Naive B cell (primary cell): ENCODE data around the gene CNR2. TPM values are rescaled to one million over a fixed set of nuclear protein-coding genes. Genes with fewer than 3 reads are reported as not detected.
"Not testable (repeated sequence)": the region's sequence is repeated elsewhere in the genome, so short reads cannot be mapped to it uniquely, and the experiment has no call there.

ENCODE experiments used
- ATAC-seq, 2 donors: fragments of 150-1000 bp; cut with Tn5 transposase; 2 replicates each; pipeline ENCODE4 v1.10.0; 2021; ENCODE audit warnings: low read depth in 2 of 2, mild to moderate bottlenecking in 2 of 2, moderate library complexity in 2 of 2
- DNase-seq: peaks from one replicate; pipeline ENCODE4 v3.0.0; 2022
- H3K27ac Mint-ChIP-seq, 6 donors: one replicate each; pipeline ENCODE4 v1.8.0; 2020 to 2022; ENCODE audit warnings: mild to moderate bottlenecking in 6 of 6, mixed read lengths in 6 of 6, moderate library complexity in 5 of 6, inconsistent platforms in 2 of 6
- H3K27me3 Mint-ChIP-seq, 3 donors: one replicate each; pipeline ENCODE4 v1.8.0; 2021 to 2022; ENCODE audit warnings: mixed read lengths in 3 of 3, mild to moderate bottlenecking in 1 of 3
- H3K36me3 Mint-ChIP-seq, 2 donors: one replicate each; pipeline ENCODE4 v1.8.0; 2020 to 2022; ENCODE audit warnings: mixed read lengths in 2 of 2, inconsistent platforms in 1 of 2, mild to moderate bottlenecking in 1 of 2
- H3K4me1 Mint-ChIP-seq, 3 donors: one replicate each; pipeline ENCODE4 v1.8.0; 2020 to 2022; ENCODE audit warnings: mixed read lengths in 3 of 3, inconsistent platforms in 1 of 3, mild to moderate bottlenecking in 1 of 3, moderate library complexity in 1 of 3
- H3K4me3 Mint-ChIP-seq, 8 donors: one replicate each; pipeline ENCODE4 v1.8.0; 2020 to 2022; ENCODE audit warnings: mild to moderate bottlenecking in 8 of 8, mixed read lengths in 8 of 8, moderate library complexity in 8 of 8, inconsistent platforms in 2 of 8
- H3K9me3 Mint-ChIP-seq, 7 donors: one replicate each; pipeline ENCODE4 v1.8.0; 2020 to 2022; ENCODE audit warnings: mixed read lengths in 7 of 7, mild to moderate bottlenecking in 5 of 7, inconsistent platforms in 2 of 7, moderate library complexity in 1 of 7
- polyA plus RNA-seq, 6 donors: library from polyadenylated mRNA; unstranded; fragments of 300-500 nt; fragmentation: Illumina TruSeq; gene quantifications; one replicate each; pipeline ENCODE4 v1.2.3, GENCODE V29; 2021; ENCODE audit warnings: low read depth in 6 of 6

The CNR2 gene
- 10 to 100 TPM; 28.7 to 66.0 (median 47.1) TPM for polyA plus RNA-seq

- H3K27me3 Mint-ChIP-seq, result no peaks in the 10 kb centered on the region
- peaks cover 67 to 84% (median 83%) of the 10 kb centered on the region in 3 donors for H3K4me1 Mint-ChIP-seq
- DNase-seq, result peak; percentile 84
- peak; percentile 69 to 70 for ATAC-seq
- peak within 1 kb of the TSS; percentile 96 to 99 (median 96) for H3K27ac Mint-ChIP-seq
- H3K36me3 Mint-ChIP-seq, result peaks cover 16 to 17% of the 10 kb centered on the region in 2 donors
- no peaks in the 10 kb centered on the region for H3K9me3 Mint-ChIP-seq
- H3K4me3 Mint-ChIP-seq, result peak within 1 kb of the TSS; percentile 96 to 100 (median 98)
These were observed at the start of gene CNR2 for GRCh38 chr1:23913212-23913880. CNR2 (minus strand) TSS chr1:23913362; CDS start chr1:23875617, 37,745 bp downstream.

GRCh38 chr1:23960291-23961020 lies 47.3 kb upstream of the CNR2 start:
- Mint-ChIP-seq H3K9me3 (no peaks in the 10 kb centered on the region), H3K27me3 (no peaks in the 10 kb centered on the region), H3K36me3 (peaks cover 10 to 13% of the 10 kb centered on the region in 2 donors), H3K4me3 (peak overlapping the region; percentile 94 to 100 (median 100)), H3K27ac (peak overlapping the region; percentile 94 to 100 (median 100)), H3K4me1 (peaks cover 24 to 71% (median 49%) of the 10 kb centered on the region in 3 donors)
- DNase-seq, result no peak
- no peak for ATAC-seq

- peak; percentile 78 for ATAC-seq
- H3K4me3 Mint-ChIP-seq, result peak within 1 kb of the TSS; percentile 94 to 100 (median 100)
- H3K27ac Mint-ChIP-seq, result peak within 1 kb of the TSS; percentile 97 to 100 (median 100)
- peaks cover 31 to 71% (median 52%) of the 10 kb centered on the region in 3 donors for H3K4me1 Mint-ChIP-seq
- H3K27me3 Mint-ChIP-seq, result no peaks in the 10 kb centered on the region
- peak; percentile 97 for DNase-seq
- H3K36me3 Mint-ChIP-seq, result peaks cover 10 to 13% of the 10 kb centered on the region in 2 donors
- H3K9me3 Mint-ChIP-seq, result no peaks in the 10 kb centered on the region
These were observed 46.5 kb upstream of the CNR2 start, which contains the start of gene PNRC2 for GRCh38 chr1:23959461-23960290. PNRC2 (plus strand) TSS chr1:23959828; CDS start chr1:23961458, 1,630 bp downstream.

- Mint-ChIP-seq H3K36me3 (peaks cover 7 to 10% of the 10 kb centered on the region in 2 donors), H3K27ac (peak overlapping the region; percentile 97 to 100 (median 100)), H3K9me3 (no peaks in the 10 kb centered on the region), H3K27me3 (no peaks in the 10 kb centered on the region), H3K4me3 (peak overlapping the region; percentile 94 to 100 (median 100)), H3K4me1 (peaks cover 33 to 69% (median 53%) of the 10 kb centered on the region in 3 donors)
- ATAC-seq (peak; percentile 76 to 77), DNase-seq (peak; percentile 96)
These were observed 45.8 kb upstream of the CNR2 start for GRCh38 chr1:23958810-23959460.

GRCh38 chr1:23958040-23958809 lies 45.1 kb upstream of the CNR2 start:
- ATAC-seq, H3K9me3 Mint-ChIP-seq, H3K27me3 Mint-ChIP-seq, DNase-seq: not testable (repeated sequence)
- H3K4me1 Mint-ChIP-seq, result peaks cover 34 to 70% (median 53%) of the 10 kb centered on the region in 3 donors
- H3K4me3 Mint-ChIP-seq, result peak overlapping the region; percentile 94 to 100 (median 100)
- peaks cover 5 to 10% of the 10 kb centered on the region in 2 donors for H3K36me3 Mint-ChIP-seq
- peak overlapping the region; percentile 97 to 100 (median 100) for H3K27ac Mint-ChIP-seq

- Mint-ChIP-seq H3K36me3 (peaks cover 5 to 10% of the 10 kb centered on the region in 2 donors), H3K27me3 (no peaks in the 10 kb centered on the region), H3K9me3 (no peaks in the 10 kb centered on the region), H3K27ac (peak overlapping the region in 4 of 6 donors; percentile 78 to 97 (median 84)), H3K4me1 (peaks cover 34 to 69% (median 53%) of the 10 kb centered on the region in 3 donors), H3K4me3 (peak overlapping the region in 7 of 8 donors; percentile 3 to 94 (median 64))
- no peak for ATAC-seq
- DNase-seq, result no peak
These were observed 43.9 kb upstream of the CNR2 start for GRCh38 chr1:23957096-23957495.

- no peaks in the 10 kb centered on the region for H3K9me3 Mint-ChIP-seq
- no peaks in the 10 kb centered on the region for H3K36me3 Mint-ChIP-seq
- no peak for DNase-seq
- H3K4me3 Mint-ChIP-seq, result peak overlapping the region in 1 of 8 donors; percentile 22
- H3K27me3 Mint-ChIP-seq, result no peaks in the 10 kb centered on the region
- peaks cover 22 to 40% (median 31%) of the 10 kb centered on the region in 3 donors for H3K4me1 Mint-ChIP-seq
- H3K27ac Mint-ChIP-seq, result peak overlapping the region in 2 of 6 donors; percentile 47 to 52
- ATAC-seq, result no peak
These were observed 39.9 kb upstream of the CNR2 start for GRCh38 chr1:23953020-23953419.

- no peak for DNase-seq
- no peak overlapping the region for H3K27ac Mint-ChIP-seq
- H3K4me1 Mint-ChIP-seq, result peaks cover 13 to 17% (median 16%) of the 10 kb centered on the region in 3 donors
- H3K36me3 Mint-ChIP-seq, result no peaks in the 10 kb centered on the region
- no peaks in the 10 kb centered on the region for H3K27me3 Mint-ChIP-seq
- H3K9me3 Mint-ChIP-seq, result peaks cover 0 to 9% (median 6%) of the 10 kb centered on the region in 7 donors
- no peak for ATAC-seq
- no peak overlapping the region for H3K4me3 Mint-ChIP-seq
These were observed 34.2 kb upstream of the CNR2 start for GRCh38 chr1:23947366-23947765.

- Mint-ChIP-seq H3K27me3 (no peaks in the 10 kb centered on the region), H3K36me3 (no peaks in the 10 kb centered on the region), H3K27ac (peak overlapping the region in 1 of 6 donors; percentile 30), H3K4me3 (no peak overlapping the region), H3K4me1 (peaks cover 24 to 27% (median 24%) of the 10 kb centered on the region in 3 donors), H3K9me3 (no peaks in the 10 kb centered on the region)
- DNase-seq, result no peak
- ATAC-seq, result no peak
These were observed 23.5 kb upstream of the CNR2 start for GRCh38 chr1:23936481-23937176.

- Mint-ChIP-seq H3K4me3 (peak overlapping the region; percentile 43 to 88 (median 80)), H3K36me3 (no peaks in the 10 kb centered on the region), H3K27me3 (no peaks in the 10 kb centered on the region), H3K4me1 (peaks cover 27 to 51% (median 42%) of the 10 kb centered on the region in 3 donors), H3K27ac (peak overlapping the region; percentile 75 to 90 (median 86)), H3K9me3 (no peaks in the 10 kb centered on the region)
- DNase-seq (no peak), ATAC-seq (peak; percentile 38 to 47)
These were observed 18.3 kb upstream of the CNR2 start for GRCh38 chr1:23931491-23931880.

- H3K36me3 Mint-ChIP-seq, result no peaks in the 10 kb centered on the region
- H3K4me1 Mint-ChIP-seq, result peaks cover 27 to 54% (median 42%) of the 10 kb centered on the region in 3 donors
- no peaks in the 10 kb centered on the region for H3K27me3 Mint-ChIP-seq
- peak overlapping the region; percentile 75 to 90 (median 86) for H3K27ac Mint-ChIP-seq
- no peaks in the 10 kb centered on the region for H3K9me3 Mint-ChIP-seq
- peak; percentile 31 for DNase-seq
- H3K4me3 Mint-ChIP-seq, result peak overlapping the region; percentile 43 to 88 (median 80)
- ATAC-seq, result peak; percentile 89 to 91
These were observed 17.8 kb upstream of the CNR2 start for GRCh38 chr1:23930861-23931490.
